ENCODE data around the gene GRIA1.

- TF ChIP-seq CTCF (IDR thresholded peaks at IDR 0.05) (no peak), POLR2AphosphoS5 (IDR thresholded peaks at IDR 0.05; ENCODE audit: low read depth, low read length) (no peak)
Observed at GRCh38 chr5:153459051-153459743, 31.3 kb upstream of the GRIA1 start.
